CD14-positive monocyte (primary cell): Measurements from ENCODE around the gene CASR. TPM values are rescaled to one million over a fixed set of nuclear protein-coding genes. Genes with fewer than 3 reads are reported as not detected.
A peak's percentile ranks its signal among the peaks of the same experiment; 100 is the strongest.

Experiments
- DNase-seq, 3 donors: peaks; one replicate each; pipeline ENCODE4 v3.0.0-alpha.2; 2011 to 2022
- H2AFZ ChIP-seq: 2 replicates; pipeline ENCODE4 v1.6.0; 2012; ENCODE audit warnings: mild to moderate bottlenecking, low read depth, low read length, inconsistent platforms; ENCODE audit not compliant: insufficient read depth, poor library complexity, severe bottlenecking
- H3K27ac ChIP-seq, 2 donors: 1 replicate in 1 of 2; 2 replicates in 1 of 2; pipeline ENCODE4 v1.5.1; 2012 to 2013; ENCODE audit warnings: low read length in 2 of 2, control low read depth in 1 of 2, inconsistent platforms in 1 of 2, low read depth in 1 of 2, mild to moderate bottlenecking in 1 of 2
- H3K27me3 ChIP-seq, 2 donors: one replicate each; pipeline versions ENCODE4 v1.6.0 to v1.6.1; 2011 to 2013; ENCODE audit warnings: low read length in 2 of 2; ENCODE audit not compliant: control insufficient read depth in 2 of 2, insufficient read depth in 2 of 2
- H3K36me3 ChIP-seq, 2 donors: replicated peaks in 1 of 2; 1 replicate in 1 of 2; 2 replicates in 1 of 2; pipeline versions ENCODE4 v1.5.1 to v1.6.1; 2012 to 2013; ENCODE audit warnings: low read length in 2 of 2, control low read depth in 1 of 2, inconsistent platforms in 1 of 2, mild to moderate bottlenecking in 1 of 2; ENCODE audit not compliant: insufficient read depth in 2 of 2, control insufficient read depth in 1 of 2
- H3K4me1 ChIP-seq, 2 donors: 1 replicate in 1 of 2; 2 replicates in 1 of 2; pipeline versions ENCODE4 v1.5.1 to v1.6.1; 2012 to 2013; ENCODE audit warnings: low read length in 2 of 2, control low read depth in 1 of 2, inconsistent platforms in 1 of 2, mild to moderate bottlenecking in 1 of 2, moderate library complexity in 1 of 2; ENCODE audit not compliant: insufficient read depth in 2 of 2, control insufficient read depth in 1 of 2
- H3K4me2 ChIP-seq: replicated peaks from 2 replicates; pipeline ENCODE3; 2012; ENCODE audit warnings: low read length, moderate library complexity, mild to moderate bottlenecking; ENCODE audit not compliant: poor library complexity, severe bottlenecking; ENCODE audit errors: extremely low read depth
- H3K4me3 ChIP-seq, 3 experiments: fragments of 200-600 bp in 1 of 3; sonication (generic) in 1 of 3; replicated peaks in 1 of 3; 1 replicate in 2 of 3; 2 replicates in 1 of 3; pipeline ENCODE4 v1.5.1; 2011 to 2013; ENCODE audit warnings: low read length in 3 of 3, mild to moderate bottlenecking in 3 of 3, control low read depth in 2 of 3, low read depth in 2 of 3, inconsistent platforms in 1 of 3, moderate library complexity in 1 of 3
- H3K79me2 ChIP-seq: 2 replicates; pipeline ENCODE4 v1.6.0; 2012; ENCODE audit warnings: mild to moderate bottlenecking, control low read depth, inconsistent platforms, low read length, moderate library complexity; ENCODE audit not compliant: insufficient read depth
- H3K9ac ChIP-seq: 2 replicates; pipeline ENCODE4 v1.6.0; 2017; ENCODE audit warnings: low read length, mild to moderate bottlenecking; ENCODE audit not compliant: insufficient read depth, poor library complexity, severe bottlenecking
- H3K9me3 ChIP-seq, 2 donors: replicated peaks in 1 of 2; 1 replicate in 1 of 2; 2 replicates in 1 of 2; pipeline versions ENCODE4 v1.5.1 to v1.6.1; 2012 to 2013; ENCODE audit warnings: low read length in 2 of 2, control low read depth in 1 of 2; ENCODE audit not compliant: control insufficient read depth in 1 of 2, insufficient read depth in 1 of 2
- H4K20me1 ChIP-seq: 2 replicates; pipeline ENCODE4 v1.6.0; 2012; ENCODE audit warnings: mild to moderate bottlenecking, low read length, control low read depth, moderate library complexity; ENCODE audit not compliant: insufficient read depth
- H3K27ac Mint-ChIP-seq, 7 donors: one replicate each; pipeline ENCODE4 v1.8.0; 2020; ENCODE audit warnings: mild to moderate bottlenecking in 7 of 7, mixed read lengths in 7 of 7, moderate library complexity in 6 of 7, inconsistent platforms in 2 of 7
- H3K27me3 Mint-ChIP-seq, 3 donors: one replicate each; pipeline ENCODE4 v1.8.0; 2021 to 2022; ENCODE audit warnings: low read depth in 3 of 3, mild to moderate bottlenecking in 3 of 3, mixed read lengths in 3 of 3, moderate library complexity in 3 of 3, inconsistent platforms in 1 of 3
- H3K36me3 Mint-ChIP-seq, 2 donors: one replicate each; pipeline ENCODE4 v1.8.0; 2020; ENCODE audit warnings: mixed read lengths in 2 of 2, inconsistent platforms in 1 of 2, mild to moderate bottlenecking in 1 of 2
- H3K4me1 Mint-ChIP-seq: one replicate; pipeline ENCODE4 v1.8.0; 2020; ENCODE audit warnings: mild to moderate bottlenecking, mixed read lengths
- H3K4me3 Mint-ChIP-seq, 2 donors: one replicate each; pipeline ENCODE4 v1.8.0; 2020; ENCODE audit warnings: mild to moderate bottlenecking in 2 of 2, mixed read lengths in 2 of 2, moderate library complexity in 1 of 2
- H3K9me3 Mint-ChIP-seq, 7 donors: one replicate each; pipeline ENCODE4 v1.8.0; 2020 to 2022; ENCODE audit warnings: mixed read lengths in 7 of 7, mild to moderate bottlenecking in 6 of 7, moderate library complexity in 6 of 7, inconsistent platforms in 2 of 7
- CTCF ChIP-seq: fragments of 200-600 bp; IDR thresholded peaks from one replicate; pipeline ENCODE4 v1.8.0; 2022; ENCODE audit warnings: antibody characterized with exemption, mild to moderate bottlenecking
- WGBS: methylation state at CpG from one replicate; pipeline ENCODE4 v1.1.5; 2013; ENCODE audit warnings: missing lambda C conversion rate; ENCODE audit not compliant: insufficient coverage; 5-methylcytosine and 5-hydroxymethylcytosine counted together
- intact Hi-C, 2 donors: fragments of 100-400 bp; cut with micrococcal nuclease; formaldehyde crosslinking; loops; one replicate each; pipeline versions ENCODE4 v1.15.0 to v1.15.1; 2023
- polyA plus RNA-seq, 3 donors: library from polyadenylated mRNA; depleted of rRNA in 1 of 3; unstranded in 2 of 3; stranded (reverse) in 1 of 3; fragments of 300-500 nt in 2 of 3; fragments of >200 nt in 1 of 3; fragmentation: Illumina TruSeq in 2 of 3; gene quantifications; 1 replicate in 2 of 3; 2 replicates in 1 of 3; pipeline ENCODE4 v1.2.3, GENCODE V29; 2012 to 2021

Gene CASR
- polyA plus RNA-seq, 3 donors: 0.01 TPM; not detected in 2

- Histone ChIP-seq H3K9ac (peak overlapping the region; percentile 59), H3K36me3 (no peaks in the 10 kb centered on the region), H3K4me3 (peak overlapping the region in 2 of 3 experiments; percentile 12 to 72), H3K4me1 (peaks cover 12 to 16% of the 10 kb centered on the region in 2 donors), H3K4me2 (peak overlapping the region; percentile 88), H3K27me3 (peaks cover 54 to 56% of the 10 kb centered on the region in 2 donors), H2AFZ (peak overlapping the region; percentile 90), H3K9me3 (no peaks in the 10 kb centered on the region), H3K79me2 (no peaks in the 10 kb centered on the region), H4K20me1 (no peaks in the 10 kb centered on the region), H3K27ac (no peak overlapping the region)
- TF ChIP-seq CTCF: no peak
- Mint-ChIP-seq H3K36me3 (peaks cover 8% of the 10 kb centered on the region in 2 donors), H3K4me3 (peak overlapping the region; percentile 62 to 97), H3K4me1 (peaks cover 13% of the 10 kb centered on the region), H3K27me3 (peaks cover 45 to 70% (median 55%) of the 10 kb centered on the region in 3 donors), H3K9me3 (peaks cover 0 to 16% (median 4%) of the 10 kb centered on the region in 7 donors), H3K27ac (no peak overlapping the region)
- intact Hi-C loops: no loop called here
- no peak for DNase-seq
- 22% methylated on average over 19 of the region's 19 CpGs for WGBS
Observed at GRCh38 chr3:122184591-122184929, 1.1 kb downstream of the CASR start.

- H3K36me3 Mint-ChIP-seq: peaks cover 8% of the 10 kb centered on the region in 2 donors
- no peak overlapping the region for H3K4me3 ChIP-seq
- peaks cover 0 to 16% (median 4%) of the 10 kb centered on the region in 7 donors for H3K9me3 Mint-ChIP-seq
- peaks cover 48 to 49% of the 10 kb centered on the region in 2 donors for H3K27me3 ChIP-seq
- TF ChIP-seq CTCF: no peak
- H3K4me3 Mint-ChIP-seq: peak overlapping the region in 1 of 2 donors; percentile 2
- no peaks in the 10 kb centered on the region for H4K20me1 ChIP-seq
- H3K79me2 ChIP-seq: no peaks in the 10 kb centered on the region
- H3K27ac ChIP-seq: no peak overlapping the region
- WGBS: 100% methylated on average over 1 of the region's 2 CpGs
- peaks cover 12 to 16% of the 10 kb centered on the region in 2 donors for H3K4me1 ChIP-seq
- intact Hi-C loops: no loop called here
- H3K9ac ChIP-seq: no peak overlapping the region
- no peaks in the 10 kb centered on the region for H3K36me3 ChIP-seq
- no peak for DNase-seq
- no peak overlapping the region for H3K4me2 ChIP-seq
- H3K4me1 Mint-ChIP-seq: peaks cover 13% of the 10 kb centered on the region
- H3K27ac Mint-ChIP-seq: peak overlapping the region in 1 of 7 donors; percentile 41
- H2AFZ ChIP-seq: no peak overlapping the region
- no peaks in the 10 kb centered on the region for H3K9me3 ChIP-seq
- H3K27me3 Mint-ChIP-seq: peaks cover 42 to 55% (median 50%) of the 10 kb centered on the region in 3 donors
Observed at GRCh38 chr3:122186372-122186771, 2.9 kb downstream of the CASR start.
